Globus pallidus (tissue), 1 donor: ENCODE results near the gene TEAD1.

Source experiments
- DNase-seq: peaks from one replicate; pipeline ENCODE4 v3.0.0-alpha.2; 2015; ENCODE audit warnings: low spot score

TEAD1 gene

GRCh38 chr11:12707500-12707880 lies 33.3 kb downstream of the TEAD1 start:
- no peak for DNase-seq

- no peak for DNase-seq
Measured at GRCh38 chr11:12711496-12711895, 37.3 kb downstream of the TEAD1 start.

DNA sequence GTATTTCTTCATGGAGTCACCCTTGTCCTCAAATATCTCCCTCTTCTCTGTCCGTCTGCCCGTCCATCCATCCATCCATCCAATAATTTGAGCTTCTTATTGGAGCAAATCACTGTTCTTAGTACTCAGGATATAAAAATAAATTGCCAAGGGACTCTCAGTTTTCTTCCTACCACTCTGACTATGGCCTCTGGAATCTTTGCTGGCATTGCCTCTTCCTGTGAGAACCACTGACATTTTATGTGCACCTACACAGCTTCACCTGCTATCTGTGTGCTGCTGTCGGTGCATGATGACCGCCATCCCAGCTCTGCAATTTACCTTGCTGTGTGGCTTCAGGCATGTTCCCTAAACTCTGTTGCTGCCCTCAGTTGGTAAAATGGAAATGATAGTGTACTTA lies 37.9 kb downstream of the TEAD1 start:
- DNase-seq: no peak

- no peak for DNase-seq
Measured at GRCh38 chr11:12715131-12715530, 40.9 kb downstream of the TEAD1 start.

GRCh38 chr11:12715941-12716340 lies 41.7 kb downstream of the TEAD1 start:
- DNase-seq: no peak

DNA sequence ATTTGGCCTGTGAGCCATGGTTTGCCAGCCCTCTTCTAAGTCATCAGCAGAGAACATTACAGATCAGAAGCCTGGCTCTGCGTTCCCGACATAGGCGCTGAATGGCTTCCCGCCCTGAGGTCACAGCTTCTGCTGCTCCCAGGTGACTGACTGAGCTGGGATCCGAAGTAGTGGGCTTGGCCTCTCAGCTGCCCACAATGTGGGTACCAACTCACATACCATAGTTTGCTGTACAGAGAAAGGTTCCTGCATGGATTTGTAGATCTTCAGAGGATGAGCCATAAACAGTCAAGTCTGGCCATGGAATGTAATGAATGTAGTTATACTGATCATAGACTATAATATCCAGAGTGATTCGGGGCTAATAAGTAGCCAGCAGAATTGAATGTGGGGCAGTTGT lies 42.6 kb downstream of the TEAD1 start:
- no peak for DNase-seq

DNA sequence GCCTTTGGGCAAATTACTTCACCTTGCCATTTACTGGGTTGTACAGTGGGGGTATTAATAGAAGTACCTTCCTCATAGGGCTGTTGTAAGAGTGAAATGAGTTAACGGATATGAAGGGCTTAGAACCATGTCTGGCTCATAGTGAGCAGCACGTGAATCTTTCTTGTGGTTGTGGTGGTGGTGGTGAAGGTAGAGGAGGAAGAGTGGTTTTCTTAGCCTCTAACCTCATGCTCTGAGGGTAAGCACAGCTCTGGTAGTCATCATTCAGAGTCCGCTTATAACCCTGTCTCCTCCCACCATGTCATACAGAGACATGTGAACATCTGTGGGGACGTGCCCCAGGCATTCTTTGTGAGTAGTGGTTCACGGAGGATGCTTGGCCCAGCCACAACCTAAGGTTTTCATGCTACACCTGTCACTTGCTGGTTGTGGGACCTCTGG lies 43.6 kb downstream of the TEAD1 start:
- no peak for DNase-seq

DNA sequence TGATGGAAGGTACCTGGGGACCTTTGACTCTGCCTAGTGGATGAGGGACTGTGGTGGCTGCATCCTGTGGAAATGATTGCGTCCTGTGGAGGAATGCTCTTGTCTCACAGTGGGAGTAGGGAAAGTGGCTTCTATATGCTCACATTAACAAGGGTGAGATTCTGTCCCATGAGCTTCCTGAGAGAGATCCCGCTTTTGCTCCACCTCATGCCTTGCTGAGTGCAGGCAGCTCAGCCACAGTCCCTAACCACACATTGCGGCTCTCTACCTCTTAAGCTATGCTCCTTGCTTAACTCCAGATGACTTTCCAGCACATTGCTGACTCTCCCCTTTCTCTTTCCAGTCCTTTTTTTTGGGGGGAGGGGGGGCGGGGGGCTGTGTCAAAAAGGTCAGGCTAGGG lies 45.0 kb downstream of the TEAD1 start:
- DNase-seq: no peak

GRCh38 chr11:12721816-12722604 lies 47.8 kb downstream of the TEAD1 start:
- no peak for DNase-seq

- no peak for DNase-seq
Measured at GRCh38 chr11:12723421-12724300, 49.4 kb downstream of the TEAD1 start.

DNA sequence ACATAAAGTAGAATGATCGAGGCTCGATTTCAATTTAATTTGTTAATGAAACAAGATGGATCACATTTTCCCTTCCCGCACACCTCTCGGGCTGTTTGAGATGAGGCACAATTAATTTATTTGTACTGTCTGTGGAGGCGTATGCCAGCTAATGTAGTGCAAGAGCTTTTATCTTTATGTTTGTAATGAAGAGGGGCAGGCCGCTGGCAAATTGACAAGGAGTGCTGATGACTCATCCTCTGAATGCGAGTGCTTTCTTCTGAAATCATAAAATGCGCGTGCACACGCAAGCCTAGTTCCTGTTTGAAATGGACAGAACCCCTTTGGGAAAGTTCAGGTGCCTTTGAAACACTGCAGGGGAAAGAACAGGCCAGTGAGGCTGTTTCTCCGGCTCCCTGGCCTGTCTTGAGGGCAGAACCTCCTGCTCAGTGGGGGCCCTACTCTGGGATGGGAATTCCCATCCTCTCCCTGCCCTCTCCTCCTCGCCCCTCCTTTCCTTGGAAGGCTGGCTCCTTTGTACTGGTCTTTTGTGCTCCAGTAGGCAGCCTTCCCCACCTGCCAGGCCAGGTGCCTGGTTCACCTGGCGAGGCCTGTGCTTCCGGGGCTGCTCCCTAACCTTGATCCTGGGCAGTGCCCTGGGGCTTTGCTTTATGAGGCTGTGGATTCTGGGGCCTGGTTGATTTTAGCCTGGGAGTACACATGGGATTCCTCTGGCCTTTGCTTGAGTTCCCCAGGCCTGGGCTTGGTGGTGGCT lies 50.3 kb downstream of the TEAD1 start:
- DNase-seq: no peak

DNA sequence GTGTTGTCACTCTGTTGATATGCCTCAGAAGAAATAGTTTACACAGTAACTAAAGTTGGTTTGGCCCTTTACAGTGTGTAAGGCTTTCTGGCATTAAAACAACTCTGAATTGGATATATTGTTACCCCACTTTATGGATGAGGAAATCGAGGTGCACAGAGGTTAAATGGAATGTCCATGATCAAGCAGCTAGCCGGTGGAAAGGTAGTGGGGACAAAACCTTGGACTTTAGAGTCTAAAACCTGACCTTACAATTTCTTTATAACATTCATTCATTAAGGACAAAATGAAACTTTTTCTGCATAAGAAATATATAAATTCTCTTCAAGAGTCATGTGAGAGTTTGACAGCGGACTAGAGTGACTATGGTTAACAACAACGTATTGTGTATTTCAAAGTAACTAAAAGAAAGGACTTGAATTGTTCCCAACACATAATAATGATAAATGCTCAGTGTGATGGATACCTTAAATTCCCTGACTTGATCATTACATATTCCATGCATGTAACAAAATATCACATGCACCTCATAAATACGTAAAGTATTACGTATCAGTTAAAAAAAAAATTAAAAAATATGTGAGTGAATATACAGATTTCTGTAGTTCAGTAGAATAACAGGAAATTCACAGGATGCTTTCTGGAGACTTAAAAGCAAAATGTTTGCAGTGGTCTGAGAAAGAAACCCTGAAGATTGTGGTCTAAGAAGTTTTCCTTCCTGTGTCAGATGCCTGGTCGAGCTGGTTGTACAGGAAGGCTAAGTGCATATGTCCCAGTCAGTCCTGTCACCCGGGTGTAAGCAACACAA lies 51.0 kb downstream of the TEAD1 start:
- DNase-seq: no peak

GRCh38 chr11:12725863-12726682 lies 51.9 kb downstream of the TEAD1 start:
- DNase-seq: no peak

DNA sequence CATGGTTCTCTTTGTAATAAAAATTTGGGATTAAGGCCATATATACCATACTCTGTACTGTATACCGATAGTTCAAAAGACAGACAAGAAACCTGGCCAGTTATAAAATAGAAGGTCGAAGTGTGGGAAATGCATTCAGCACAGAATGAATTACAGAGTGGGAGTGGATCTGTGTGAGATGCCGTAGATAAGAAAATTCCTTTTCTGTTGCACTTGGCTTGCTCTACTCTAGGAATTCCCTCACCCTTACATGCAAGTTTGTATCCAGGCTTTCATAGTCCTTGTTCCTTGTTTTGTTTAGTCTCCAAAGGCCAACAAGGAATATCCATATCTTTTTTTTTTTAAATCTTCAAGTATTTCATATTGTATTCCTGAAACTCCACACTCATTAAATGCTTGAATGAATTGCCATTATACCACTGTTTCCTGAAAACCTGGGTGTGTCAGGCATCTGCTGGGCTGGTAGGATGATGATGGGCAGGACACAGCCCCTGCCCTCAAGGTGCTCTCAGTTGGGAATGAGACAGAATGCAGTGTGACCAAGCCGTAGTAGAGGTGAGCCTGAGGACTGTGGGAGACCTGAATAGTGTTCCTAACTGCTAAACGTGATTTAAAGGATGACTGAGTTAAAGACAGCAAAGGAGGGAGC lies 53.5 kb downstream of the TEAD1 start:
- no peak for DNase-seq

GRCh38 chr11:12728417-12728816 lies 54.2 kb downstream of the TEAD1 start:
- no peak for DNase-seq

GRCh38 chr11:12729941-12730340 lies 55.7 kb downstream of the TEAD1 start:
- DNase-seq: no peak

DNA sequence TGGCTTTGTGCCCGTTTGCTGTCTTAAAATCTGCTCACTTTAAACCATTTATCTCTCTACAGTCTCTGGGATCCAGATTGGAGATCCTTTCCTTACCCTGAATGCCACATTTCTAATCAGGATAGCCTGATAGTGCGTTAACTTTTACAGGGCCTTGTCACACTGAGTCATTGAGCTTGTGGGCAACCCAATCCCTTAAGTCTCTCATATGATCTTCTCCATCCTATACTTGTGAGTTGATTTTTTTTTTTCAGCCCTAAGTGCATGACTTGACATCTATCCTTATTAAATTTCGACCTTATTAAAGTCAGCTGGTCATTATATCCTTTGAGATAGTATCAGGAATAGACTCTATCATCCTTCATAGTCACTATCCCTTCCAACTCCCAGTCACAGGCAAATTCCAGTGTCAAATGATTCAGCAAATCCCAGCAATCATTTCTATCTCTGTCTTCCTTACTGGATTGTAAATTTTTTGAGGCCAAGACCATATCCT lies 57.7 kb downstream of the TEAD1 start:
- no peak for DNase-seq

GRCh38 chr11:12733091-12733490 lies 58.9 kb downstream of the TEAD1 start:
- DNase-seq: no peak

DNA sequence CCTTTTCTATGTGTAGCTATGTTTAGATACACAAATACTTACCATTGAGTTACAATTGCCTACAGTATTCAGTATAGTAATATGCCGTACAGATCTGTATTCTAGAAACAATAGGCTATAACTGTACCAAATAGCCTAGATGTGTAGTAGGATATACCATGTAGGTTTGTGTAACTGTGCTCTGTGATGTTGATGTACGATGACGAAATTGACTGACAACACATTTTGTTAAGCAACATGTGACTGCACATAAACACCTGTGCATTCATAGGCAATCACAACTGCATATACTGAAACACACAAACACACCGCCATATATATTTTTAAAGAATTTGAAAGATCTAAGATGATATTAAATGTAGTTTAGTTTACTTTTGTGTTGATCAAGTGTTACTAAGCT lies 60.4 kb downstream of the TEAD1 start:
- DNase-seq: no peak

- no peak for DNase-seq
Measured at GRCh38 chr11:12735262-12735661, 61.0 kb downstream of the TEAD1 start.
